Cardiac fibroblast (primary cell): ENCODE data around the gene MLXIPL.

Experiments
- DNase-seq, 2 donors: peaks; one replicate each; pipeline versions ENCODE4 v3.0.0 to v3.0.0-alpha.2; 2010; ENCODE audit warnings: low read depth in 2 of 2
- H3K4me3 ChIP-seq, 2 donors: replicated peaks in 1 of 2; 1 replicate in 1 of 2; 2 replicates in 1 of 2; pipeline ENCODE4 v1.5.1; 2011; ENCODE audit warnings: low read depth in 2 of 2, low read length in 2 of 2, mild to moderate bottlenecking in 2 of 2, moderate library complexity in 1 of 2
- CTCF ChIP-seq: IDR thresholded peaks from one replicate; pipeline ENCODE4 v1.5.1; 2011; ENCODE audit warnings: low read depth, mild to moderate bottlenecking, low read length, inconsistent platforms

The MLXIPL gene

DNA sequence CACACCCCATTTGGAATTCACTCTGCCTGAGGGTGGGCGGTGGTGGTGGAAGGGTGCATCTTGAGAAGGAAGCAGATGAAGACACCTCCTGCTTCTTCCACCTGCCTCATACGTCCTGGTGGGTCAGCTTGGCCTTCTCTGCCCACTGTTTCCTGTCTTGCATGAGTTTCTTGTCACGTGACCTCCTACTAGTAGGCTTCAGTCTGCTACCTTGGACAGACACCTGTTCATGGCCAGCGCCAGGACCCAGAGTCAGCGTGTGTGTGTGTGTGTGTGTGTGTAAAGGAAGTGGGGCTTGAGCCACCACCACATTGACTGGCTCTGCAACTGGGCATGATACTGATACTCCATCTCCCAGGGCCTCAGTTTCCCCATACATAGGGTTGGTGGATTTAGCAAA, 26.2 kb upstream of the MLXIPL start:
- no peak overlapping the region for H3K4me3 ChIP-seq
- no peak for TF ChIP-seq CTCF
- DNase-seq: no peak

- no peak for TF ChIP-seq CTCF
- DNase-seq: no peak
- no peak overlapping the region for H3K4me3 ChIP-seq
Observed at GRCh38 chr7:73649576-73649975, 25.3 kb upstream of the MLXIPL start.

DNA sequence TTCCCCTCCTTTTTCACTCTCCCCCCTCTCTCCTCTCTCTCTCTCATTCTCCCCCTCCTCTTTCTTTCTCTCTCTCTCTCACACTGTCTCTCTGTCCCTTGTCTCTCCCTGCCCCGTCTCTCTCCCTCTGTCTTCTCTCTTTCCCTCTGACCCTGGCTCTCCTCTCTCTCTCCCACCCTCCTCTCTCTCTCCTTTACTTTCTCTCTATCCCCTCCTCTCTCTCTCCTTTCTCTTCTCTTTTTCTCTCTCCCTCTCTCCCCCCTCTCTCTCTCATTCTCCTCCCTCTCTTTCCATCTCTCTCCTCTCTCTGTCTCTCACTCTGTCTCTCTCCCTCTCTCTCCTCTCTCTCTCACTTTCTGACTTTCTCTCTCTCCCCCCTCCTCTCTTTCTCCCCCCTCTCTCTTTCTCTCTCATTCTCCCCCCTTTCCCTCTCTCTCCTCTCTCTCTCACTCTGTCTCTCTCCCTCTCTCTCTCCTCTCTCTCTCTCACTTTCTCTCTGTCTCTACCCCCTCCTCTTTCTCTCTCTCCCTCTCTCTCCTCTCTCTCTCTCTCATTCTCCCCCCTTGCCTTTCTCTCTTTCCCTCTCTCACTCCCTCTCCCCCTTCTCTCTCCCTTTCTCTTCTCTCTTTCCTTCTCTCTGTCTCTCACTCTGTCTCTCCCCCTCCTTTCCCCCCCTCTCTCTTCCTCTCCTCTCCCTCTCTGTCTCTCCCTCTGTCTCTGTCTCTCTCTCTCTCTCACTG, 24.4 kb upstream of the MLXIPL start:
- no peak for DNase-seq
- H3K4me3 ChIP-seq: no peak overlapping the region
- no peak for TF ChIP-seq CTCF

DNA sequence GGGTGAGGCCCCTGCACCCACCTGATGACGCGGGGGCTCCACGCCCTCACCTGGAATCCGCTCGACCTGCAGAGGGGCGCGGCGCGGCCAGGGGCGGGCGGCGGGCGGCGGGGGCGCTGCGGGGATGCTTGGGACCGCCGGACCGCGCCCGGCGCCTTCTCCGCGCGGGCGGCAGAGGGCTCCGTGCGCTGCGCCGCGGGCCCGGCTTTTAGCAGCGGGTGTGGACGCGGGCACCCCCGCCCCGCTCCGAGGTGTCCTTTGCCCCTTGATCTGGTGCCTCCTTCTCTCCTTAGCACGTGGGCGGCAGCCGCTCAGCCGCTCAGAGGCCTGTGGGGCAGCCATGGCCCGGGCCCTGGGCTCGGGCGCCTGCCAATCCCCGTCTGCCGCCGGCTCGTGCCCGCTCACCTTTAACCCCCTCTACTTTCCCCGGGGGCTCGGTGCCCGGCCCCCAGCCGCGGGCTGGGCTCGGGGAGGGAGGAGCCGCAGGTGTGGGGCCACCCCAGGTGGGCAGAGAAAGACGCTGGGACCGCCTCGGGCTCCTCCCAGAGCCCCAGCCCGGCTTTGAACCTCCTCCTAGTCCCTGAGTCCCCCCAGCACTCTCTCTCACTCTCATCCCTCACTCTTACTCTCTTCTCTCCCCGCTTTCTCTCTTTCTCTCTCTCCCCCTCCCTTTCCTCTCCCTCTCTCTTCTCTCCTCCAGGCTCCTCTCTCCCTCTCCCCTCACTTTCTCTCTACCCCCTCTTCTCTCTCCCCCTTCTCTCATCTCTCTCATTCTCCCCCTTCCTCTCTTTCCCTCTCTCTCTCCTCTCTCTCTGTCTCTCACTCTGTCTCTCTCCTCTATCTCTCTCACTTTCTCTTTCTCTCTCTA, 23.6 kb upstream of the MLXIPL start:
- no peak for DNase-seq
- peak overlapping the region; percentile 2 to 7 for H3K4me3 ChIP-seq
- TF ChIP-seq CTCF: no peak

GRCh38 chr7:73646785-73647724, 22.7 kb upstream of the MLXIPL start:
- TF ChIP-seq CTCF: no peak
- no peak for DNase-seq
- no peak overlapping the region for H3K4me3 ChIP-seq

- no peak for TF ChIP-seq CTCF
- no peak for DNase-seq
- no peak overlapping the region for H3K4me3 ChIP-seq
Observed at GRCh38 chr7:73645643-73646174, 21.4 kb upstream of the MLXIPL start.
